ENCODE results near the gene S1PR4. TPM values are rescaled to one million over a fixed set of nuclear protein-coding genes. Genes with fewer than 3 reads are reported as not detected.

Gene S1PR4
- total RNA-seq, 1 experiment from 2014 or later, result 0.26 TPM

DNA sequence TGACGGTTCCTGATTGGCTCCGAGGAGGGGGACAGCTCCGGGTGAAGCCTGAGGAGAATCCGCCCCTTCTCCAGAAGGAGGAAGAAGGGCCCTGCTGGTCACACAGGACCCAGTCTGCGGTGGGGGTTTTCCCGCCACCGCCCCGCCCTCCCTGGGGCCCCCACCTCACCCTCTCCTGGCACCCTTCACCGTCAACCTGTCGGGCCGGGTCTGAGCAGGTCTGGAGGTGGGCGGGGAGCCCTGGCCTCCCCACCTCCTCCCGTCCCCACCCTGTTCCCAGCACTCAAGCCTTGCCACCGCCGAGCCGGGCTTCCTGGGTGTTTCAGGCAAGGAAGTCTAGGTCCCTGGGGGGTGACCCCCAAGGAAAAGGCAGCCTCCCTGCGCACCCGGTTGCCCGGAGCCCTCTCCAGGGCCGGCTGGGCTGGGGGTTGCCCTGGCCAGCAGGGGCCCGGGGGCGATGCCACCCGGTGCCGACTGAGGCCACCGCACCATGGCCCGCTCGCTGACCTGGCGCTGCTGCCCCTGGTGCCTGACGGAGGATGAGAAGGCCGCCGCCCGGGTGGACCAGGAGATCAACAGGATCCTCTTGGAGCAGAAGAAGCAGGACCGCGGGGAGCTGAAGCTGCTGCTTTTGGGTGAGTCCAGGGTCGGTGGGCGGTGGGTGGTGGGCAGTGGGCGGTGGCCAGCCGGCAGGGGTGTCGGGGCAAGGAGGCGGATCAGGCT is 42.4 kb upstream of the S1PR4 start, which contains the start of gene GNA15:
Gene GNA15, plus strand, starts transcription at position 73 of the 723 bp plus-strand sequence. Its CDS starts 418 bp downstream, at position 491.
- ChIA-PET CTCF (no interaction called here), POLR2A (ENCODE audit: unreplicated experiment) (interaction anchor here (0.6 kb wide), 1 partner anchor 40 kb away, joined by 4 read pairs; no protein-coding TSS in a partner anchor)
- no peaks in the 10 kb centered on the region for H3K9me2 ChIP-seq (replicated peaks; ENCODE audit: low read length)
- H3K9ac ChIP-seq (ENCODE audit: low read length), result no peak within 1 kb of the TSS
- H4K20me1 ChIP-seq (ENCODE audit: low read length), result no peaks in the 10 kb centered on the region
- no peaks in the 10 kb centered on the region for H3K27me3 ChIP-seq (ENCODE audit: low read length)
- H3K4me1 ChIP-seq (ENCODE audit: insufficient read depth, low read length), result no peaks in the 10 kb centered on the region
- H2AFZ ChIP-seq (ENCODE audit: low read length), result no peak within 1 kb of the TSS
- no TSS peak for BruUV-seq (replicated peaks)
- TF ChIP-seq, protein P1, sequence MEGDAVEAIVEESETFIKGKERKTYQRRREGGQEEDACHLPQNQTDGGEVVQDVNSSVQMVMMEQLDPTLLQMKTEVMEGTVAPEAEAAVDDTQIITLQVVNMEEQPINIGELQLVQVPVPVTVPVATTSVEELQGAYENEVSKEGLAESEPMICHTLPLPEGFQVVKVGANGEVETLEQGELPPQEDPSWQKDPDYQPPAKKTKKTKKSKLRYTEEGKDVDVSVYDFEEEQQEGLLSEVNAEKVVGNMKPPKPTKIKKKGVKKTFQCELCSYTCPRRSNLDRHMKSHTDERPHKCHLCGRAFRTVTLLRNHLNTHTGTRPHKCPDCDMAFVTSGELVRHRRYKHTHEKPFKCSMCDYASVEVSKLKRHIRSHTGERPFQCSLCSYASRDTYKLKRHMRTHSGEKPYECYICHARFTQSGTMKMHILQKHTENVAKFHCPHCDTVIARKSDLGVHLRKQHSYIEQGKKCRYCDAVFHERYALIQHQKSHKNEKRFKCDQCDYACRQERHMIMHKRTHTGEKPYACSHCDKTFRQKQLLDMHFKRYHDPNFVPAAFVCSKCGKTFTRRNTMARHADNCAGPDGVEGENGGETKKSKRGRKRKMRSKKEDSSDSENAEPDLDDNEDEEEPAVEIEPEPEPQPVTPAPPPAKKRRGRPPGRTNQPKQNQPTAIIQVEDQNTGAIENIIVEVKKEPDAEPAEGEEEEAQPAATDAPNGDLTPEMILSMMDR (conservative IDR thresholded peaks at IDR 0.05; ENCODE audit: low read depth, low read length), result no peak
- TF ChIP-seq EZH2phosphoT487 (IDR thresholded peaks at IDR 0.05; ENCODE audit: borderline replicate concordance, low read length), result no peak
- no peak for TF ChIP-seq EZH2 (IDR thresholded peaks at IDR 0.05; ENCODE audit: low read length, unreplicated experiment)
- H3K36me3 ChIP-seq (ENCODE audit: low read depth, low read length), result no peaks in the 10 kb centered on the region
- intact Hi-C loops (cut with micrococcal nuclease), result no loop called here
- H3K4me3 ChIP-seq (ENCODE audit: low read length), result no peak within 1 kb of the TSS
- H3K9me3 ChIP-seq (ENCODE audit: low read length), result no peaks in the 10 kb centered on the region
- no peak for ATAC-seq
- H3K27ac ChIP-seq (ENCODE audit: low read length), result no peak within 1 kb of the TSS
- no peak within 1 kb of the TSS for H3K4me2 ChIP-seq (ENCODE audit: low read length)
- no peaks in the 10 kb centered on the region for H3F3A ChIP-seq (ENCODE audit: low read length, unreplicated experiment)
- DNase-seq, result no peak
- no peaks in the 10 kb centered on the region for H3K79me2 ChIP-seq (ENCODE audit: low read length)

DNA sequence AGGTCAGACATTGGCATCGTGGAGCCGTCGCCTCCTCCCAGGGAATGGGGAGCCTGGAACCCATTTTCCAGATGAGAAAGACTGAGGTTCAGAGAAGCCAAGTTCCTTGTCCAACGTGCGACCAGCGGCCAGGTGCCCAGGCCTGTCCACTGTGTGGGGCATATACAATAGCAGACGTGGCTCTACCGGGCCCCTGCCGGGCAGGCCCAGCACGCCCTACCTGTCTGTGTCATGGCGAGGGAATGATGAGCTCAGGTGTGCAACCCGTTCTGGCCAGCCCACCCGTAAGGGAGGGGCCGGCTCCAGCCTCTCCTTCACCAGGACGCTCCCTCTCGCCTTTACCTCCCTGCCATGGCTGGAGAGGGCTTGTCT is 41.9 kb upstream of the S1PR4 start:
- DNase-seq (no peak), ATAC-seq (no peak)
- H3K4me1 ChIP-seq (ENCODE audit: insufficient read depth, low read length), result peaks cover 4% of the 10 kb centered on the region
- no peak overlapping the region for H3K9ac ChIP-seq (ENCODE audit: low read length)
- no peaks in the 10 kb centered on the region for H3K9me2 ChIP-seq (replicated peaks; ENCODE audit: low read length)
- H3K9me3 ChIP-seq (ENCODE audit: low read length), result no peaks in the 10 kb centered on the region
- no TSS peak for BruUV-seq (replicated peaks)
- CTCF ChIA-PET, result no interaction called here
- intact Hi-C loops (cut with micrococcal nuclease), result no loop called here
- no peak overlapping the region for H3K4me3 ChIP-seq (ENCODE audit: low read length)
- H2AFZ ChIP-seq (ENCODE audit: low read length), result no peak overlapping the region
- no peaks in the 10 kb centered on the region for H3K79me2 ChIP-seq (ENCODE audit: low read length)
- POLR2A ChIA-PET (ENCODE audit: unreplicated experiment), result interaction anchor here (0.6 kb wide), 1 partner anchor 39 kb away, joined by 4 read pairs; no protein-coding TSS in a partner anchor
- no peaks in the 10 kb centered on the region for H3F3A ChIP-seq (ENCODE audit: low read length, unreplicated experiment)
- H3K36me3 ChIP-seq (ENCODE audit: low read depth, low read length), result no peaks in the 10 kb centered on the region
- no peaks in the 10 kb centered on the region for H4K20me1 ChIP-seq (ENCODE audit: low read length)
- no peaks in the 10 kb centered on the region for H3K27me3 ChIP-seq (ENCODE audit: low read length)
- TF ChIP-seq, protein P1 (conservative IDR thresholded peaks at IDR 0.05; ENCODE audit: low read depth, low read length), result no peak
- TF ChIP-seq EZH2 (IDR thresholded peaks at IDR 0.05; ENCODE audit: low read length, unreplicated experiment) (no peak), EZH2phosphoT487 (IDR thresholded peaks at IDR 0.05; ENCODE audit: borderline replicate concordance, low read length) (no peak)
- H3K27ac ChIP-seq (ENCODE audit: low read length), result no peak overlapping the region
- H3K4me2 ChIP-seq (ENCODE audit: low read length), result no peak overlapping the region

DNA sequence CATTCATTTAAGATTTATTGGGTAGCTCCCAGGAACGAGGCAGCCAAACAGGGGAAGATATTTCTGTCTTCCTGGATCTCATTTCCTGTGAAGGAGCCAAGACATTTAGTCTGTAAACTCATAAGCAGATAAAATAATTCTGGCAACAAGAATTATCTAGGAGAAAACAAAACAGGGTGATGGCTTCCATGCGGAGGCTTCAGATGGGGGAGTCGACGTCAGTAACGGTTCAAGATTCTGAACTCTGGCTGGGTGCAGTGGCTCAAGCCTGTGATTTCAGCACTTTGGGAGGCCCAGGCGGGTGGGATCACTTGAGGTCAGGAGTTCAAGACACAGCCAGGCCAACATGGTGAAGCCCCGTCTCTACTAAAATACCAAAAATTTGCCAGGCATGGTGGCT is 41.5 kb upstream of the S1PR4 start:
- no TSS peak for BruUV-seq (replicated peaks)
- Histone ChIP-seq H3K9me2 (replicated peaks; ENCODE audit: low read length) (no peaks in the 10 kb centered on the region), H3K79me2 (ENCODE audit: low read length) (no peaks in the 10 kb centered on the region), H3K27me3 (ENCODE audit: low read length) (no peaks in the 10 kb centered on the region), H4K20me1 (ENCODE audit: low read length) (no peaks in the 10 kb centered on the region), H3K9ac (ENCODE audit: low read length) (no peak overlapping the region), H3K4me2 (ENCODE audit: low read length) (no peak overlapping the region), H3K4me3 (ENCODE audit: low read length) (no peak overlapping the region), H3F3A (ENCODE audit: low read length, unreplicated experiment) (no peaks in the 10 kb centered on the region), H3K36me3 (ENCODE audit: low read depth, low read length) (no peaks in the 10 kb centered on the region), H3K9me3 (ENCODE audit: low read length) (no peaks in the 10 kb centered on the region), H3K27ac (ENCODE audit: low read length) (no peak overlapping the region), H2AFZ (ENCODE audit: low read length) (no peak overlapping the region), H3K4me1 (ENCODE audit: insufficient read depth, low read length) (peaks cover 5% of the 10 kb centered on the region)
- POLR2A ChIA-PET (ENCODE audit: unreplicated experiment), result interaction anchor here (0.6 kb wide), 1 partner anchor 39 kb away, joined by 4 read pairs; no protein-coding TSS in a partner anchor
- intact Hi-C loops (cut with micrococcal nuclease), result no loop called here
- CTCF ChIA-PET, result no interaction called here
- ATAC-seq (no peak), DNase-seq (no peak)
- TF ChIP-seq, protein P1 (conservative IDR thresholded peaks at IDR 0.05; ENCODE audit: low read depth, low read length), result no peak
- TF ChIP-seq EZH2phosphoT487 (IDR thresholded peaks at IDR 0.05; ENCODE audit: borderline replicate concordance, low read length), result no peak
